Testis (tissue), 3 donors: ENCODE measurements around the gene ANAPC16. TPM values are rescaled to one million over a fixed set of nuclear protein-coding genes. Genes with fewer than 3 reads are reported as not detected.

Source experiments
- DNase-seq: peaks from one replicate; pipeline ENCODE4 v3.0.0-alpha.2; 2019
- H3K27ac ChIP-seq, 2 donors: fragments of 200-600 bp; sonication (generic); one replicate each; pipeline ENCODE4 v1.5.1; 2019
- H3K27me3 ChIP-seq: fragments of 200-600 bp; sonication (generic); one replicate; pipeline ENCODE4 v1.5.1; 2019
- H3K36me3 ChIP-seq: fragments of 200-600 bp; sonication (generic); one replicate; pipeline ENCODE4 v1.5.1; 2017; ENCODE audit warnings: low read depth; ENCODE audit errors: missing control alignments
- H3K4me1 ChIP-seq: fragments of 200-600 bp; sonication (generic); one replicate; pipeline ENCODE4 v1.5.1; 2019
- H3K4me3 ChIP-seq, 2 donors: fragments of 200-600 bp; sonication (generic); one replicate each; pipeline ENCODE4 v1.5.1; 2017 to 2019
- H3K9me3 ChIP-seq: fragments of 200-600 bp; sonication (generic); one replicate; pipeline ENCODE4 v1.5.1; 2017
- CTCF ChIP-seq, 3 experiments: fragments of 450-650 bp in 2 of 3; fragments of 200-600 bp in 1 of 3; sonication (generic) in 1 of 3; IDR thresholded peaks; one replicate each; pipeline ENCODE4 v1.5.1; 2016 to 2019; ENCODE audit warnings: antibody characterized with exemption in 3 of 3, mild to moderate bottlenecking in 2 of 3, moderate library complexity in 1 of 3
- POLR2A ChIP-seq: fragments of 450-650 bp; IDR thresholded peaks from one replicate; pipeline ENCODE4 v1.6.1; 2017; ENCODE audit warnings: antibody characterized with exemption, mild to moderate bottlenecking, moderate library complexity
- whole genome bisulfite sequencing, 2 donors: methylation state at CpG; one replicate each; pipeline ENCODE4 v1.1.5; 2018; 5-methylcytosine and 5-hydroxymethylcytosine counted together
- intact Hi-C: fragments of 100-400 bp; cut with DNase I; formaldehyde crosslinking; loops from one replicate; pipeline ENCODE4 v1.15.1; 2023; ENCODE audit warnings: low total_unique reads
- polyA plus RNA-seq: library from polyadenylated mRNA; stranded (reverse); fragments of 350-450 nt; fragmentation: Illumina TruSeq; extraction: RNeasy Lipid Tissue Mini Kit (QIAGEN cat#74804); gene quantifications from one replicate; pipeline ENCODE4 v1.2.3, GENCODE V29; 2014; ENCODE audit warnings: low read depth, low replicate concordance; ENCODE audit not compliant: insufficient read depth
- total RNA-seq, 2 donors: library from RNA; depleted of rRNA; stranded (reverse); fragments of >200 nt; gene quantifications; one replicate each; pipeline ENCODE4 v1.2.3, GENCODE V29; 2016

ANAPC16 gene
- total and polyA plus RNA-seq, 3 donors from 2014 or later, result 43.8 to 96.0 (median 47.9) TPM

GRCh38 chr10:72234560-72235095 is 18.8 kb downstream of the ANAPC16 start:
- DNase-seq, result no peak
- Histone ChIP-seq H3K27me3 (no peaks in the 10 kb centered on the region), H3K4me1 (peaks cover 6% of the 10 kb centered on the region), H3K36me3 (no peaks in the 10 kb centered on the region), H3K27ac (no peak overlapping the region), H3K4me3 (no peak overlapping the region), H3K9me3 (no peaks in the 10 kb centered on the region)
- intact Hi-C loops, result no loop called here
- TF ChIP-seq POLR2A, result no peak
- no peak for TF ChIP-seq CTCF (IDR thresholded peaks at IDR 0.05)
- 82 to 84% methylated on average over 6 of the region's 6 CpGs for WGBS, 2 donors

GRCh38 chr10:72235544-72236279 is 19.9 kb downstream of the ANAPC16 start:
- Histone ChIP-seq H3K36me3 (no peaks in the 10 kb centered on the region), H3K27ac (no peak overlapping the region), H3K4me1 (no peaks in the 10 kb centered on the region), H3K27me3 (no peaks in the 10 kb centered on the region), H3K9me3 (no peaks in the 10 kb centered on the region), H3K4me3 (no peak overlapping the region)
- no peak for TF ChIP-seq CTCF (IDR thresholded peaks at IDR 0.05)
- TF ChIP-seq POLR2A, result no peak
- WGBS, 2 donors, result 87 to 90% methylated on average over 6 of the region's 6 CpGs
- no peak for DNase-seq
- intact Hi-C loops, result no loop called here

- H3K4me3 ChIP-seq, result no peak overlapping the region
- H3K27ac ChIP-seq, result no peak overlapping the region
- H3K27me3 ChIP-seq, result no peaks in the 10 kb centered on the region
- no peak for DNase-seq
- TF ChIP-seq POLR2A (no peak), CTCF (IDR thresholded peaks at IDR 0.05) (no peak)
- no peaks in the 10 kb centered on the region for H3K36me3 ChIP-seq
- peaks cover 18% of the 10 kb centered on the region for H3K4me1 ChIP-seq
- WGBS, 2 donors, result 87 to 92% methylated on average over 13 of the region's 13 CpGs
- intact Hi-C loops, result no loop called here
- no peaks in the 10 kb centered on the region for H3K9me3 ChIP-seq
Measured at GRCh38 chr10:72238392-72239175, 22.8 kb downstream of the ANAPC16 start.

GRCh38 chr10:72239409-72239808 is 23.6 kb downstream of the ANAPC16 start:
- Histone ChIP-seq H3K36me3 (no peaks in the 10 kb centered on the region), H3K4me3 (no peak overlapping the region), H3K27me3 (no peaks in the 10 kb centered on the region), H3K9me3 (no peaks in the 10 kb centered on the region), H3K27ac (no peak overlapping the region), H3K4me1 (peaks cover 26% of the 10 kb centered on the region)
- WGBS, 2 donors, result 75 to 77% methylated on average over 1 of the region's 1 CpG
- DNase-seq, result no peak
- intact Hi-C loops, result no loop called here
- TF ChIP-seq CTCF (IDR thresholded peaks at IDR 0.05) (no peak), POLR2A (no peak)
